NCI-H2196 treated with DMSO at 0.1 percent for 48 hours (cell line): ENCODE data around the gene ADAMTS4.

Source experiments
- DNase-seq: peaks from one replicate; lab custom pipeline; 2025; ENCODE audit not compliant: unreplicated experiment; lab: John Stamatoyannopoulos, UW

Gene ADAMTS4

GRCh38 chr1:161220002-161220401 lies 21.1 kb upstream of the ADAMTS4 start:
- no peak for DNase-seq

DNA sequence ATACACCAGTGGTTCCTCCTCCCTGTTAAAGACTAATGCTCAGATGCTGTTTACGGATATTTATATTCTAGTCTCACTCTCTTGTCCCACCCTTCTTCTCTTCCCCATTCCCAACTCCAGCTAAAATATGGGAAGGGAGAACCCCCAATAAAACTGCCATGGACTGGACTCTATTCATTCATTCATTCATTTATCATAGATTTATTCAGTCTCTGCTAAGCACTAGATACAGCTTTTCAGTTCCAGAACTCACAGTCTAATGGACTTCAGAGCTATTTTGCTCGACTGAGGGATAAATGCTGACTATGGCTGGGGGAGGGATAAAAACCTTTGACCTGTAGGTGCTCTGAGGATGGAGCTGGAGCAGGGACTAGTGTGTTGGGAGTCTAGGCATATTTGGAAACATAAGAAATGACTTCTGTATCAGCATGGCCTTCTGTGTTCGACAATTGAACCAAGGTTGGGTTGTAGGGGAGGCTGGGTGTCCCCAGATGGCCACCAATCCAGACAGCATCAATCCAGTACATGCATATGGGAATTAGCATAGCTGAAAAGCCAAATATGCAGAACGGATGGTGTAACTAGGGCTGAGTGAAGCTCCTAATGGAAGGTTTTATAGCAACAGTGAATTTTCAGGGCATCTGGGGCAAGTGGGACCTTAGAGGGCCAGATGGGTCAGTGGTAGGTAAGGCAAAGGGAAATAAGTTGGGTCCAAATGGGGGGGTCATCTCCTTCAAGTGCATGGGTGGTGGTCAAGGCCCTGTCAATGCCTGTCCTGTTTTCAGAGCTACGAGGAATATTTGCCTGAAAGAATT lies 20.4 kb upstream of the ADAMTS4 start:
- DNase-seq, result no peak

- no peak for DNase-seq
Observed at GRCh38 chr1:161218301-161219077, 19.6 kb upstream of the ADAMTS4 start.

DNA sequence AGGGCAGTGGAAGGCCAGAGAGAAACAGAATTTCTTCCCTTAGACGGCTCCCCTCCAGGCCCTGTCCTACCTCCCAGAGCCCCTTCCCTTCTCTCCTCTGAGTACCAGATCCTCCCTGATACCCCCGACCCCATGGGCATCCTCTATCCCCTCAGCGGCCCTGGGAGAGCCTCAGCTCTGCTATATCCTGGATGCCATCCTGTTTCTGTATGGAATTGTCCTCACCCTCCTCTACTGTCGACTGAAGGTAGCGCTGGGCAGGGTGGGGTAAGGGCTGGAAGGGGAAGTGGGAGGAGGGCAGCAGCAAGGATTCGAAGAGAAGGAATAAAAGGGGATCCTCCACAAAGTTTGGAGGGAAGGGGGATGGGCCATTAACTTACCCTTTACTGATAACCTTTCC lies 19.0 kb upstream of the ADAMTS4 start:
- DNase-seq, result no peak

DNA sequence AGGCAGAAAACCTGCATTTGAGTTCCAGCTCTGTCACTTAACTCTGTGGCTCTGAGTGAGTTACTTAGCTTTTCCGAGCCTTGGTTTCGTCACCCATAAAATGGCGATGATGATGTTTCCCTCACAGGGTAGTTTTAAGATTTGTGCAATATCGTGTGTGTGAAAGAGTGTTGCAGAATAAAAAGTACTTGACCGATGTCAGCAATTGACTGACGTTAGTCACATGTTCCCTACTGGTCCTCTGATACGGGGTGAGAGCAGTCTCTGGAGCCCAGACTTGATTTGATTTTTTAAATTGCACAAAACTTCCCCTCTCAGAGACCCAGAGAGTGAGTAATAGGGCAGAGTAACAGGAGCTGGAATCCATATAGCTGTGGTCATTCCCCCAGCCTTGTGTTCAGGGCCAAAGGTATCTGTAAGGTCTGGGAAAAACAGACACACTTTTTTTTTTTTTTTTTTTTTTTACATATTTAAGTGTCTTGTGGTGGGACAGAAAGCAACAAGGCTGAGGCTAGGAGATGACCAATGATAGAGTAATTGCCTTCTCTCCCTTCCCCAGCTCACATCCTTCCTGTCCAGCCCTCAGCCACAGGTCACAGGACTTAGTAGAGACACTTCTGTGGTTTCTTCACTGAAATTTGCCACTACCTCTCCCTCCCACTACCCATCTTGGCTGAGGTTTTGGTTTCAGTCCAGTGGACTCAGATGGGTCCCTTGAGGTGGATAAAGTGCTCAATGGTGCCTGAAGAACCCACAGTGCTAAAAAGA lies 18.3 kb upstream of the ADAMTS4 start:
- DNase-seq, result no peak

- DNase-seq, result no peak
Observed at GRCh38 chr1:161215076-161215475, 16.2 kb upstream of the ADAMTS4 start, which contains the start of gene FCER1G. Gene FCER1G (plus strand): TSS chr1:161215295. CDS start chr1:161215322, 27 bp downstream.

DNA sequence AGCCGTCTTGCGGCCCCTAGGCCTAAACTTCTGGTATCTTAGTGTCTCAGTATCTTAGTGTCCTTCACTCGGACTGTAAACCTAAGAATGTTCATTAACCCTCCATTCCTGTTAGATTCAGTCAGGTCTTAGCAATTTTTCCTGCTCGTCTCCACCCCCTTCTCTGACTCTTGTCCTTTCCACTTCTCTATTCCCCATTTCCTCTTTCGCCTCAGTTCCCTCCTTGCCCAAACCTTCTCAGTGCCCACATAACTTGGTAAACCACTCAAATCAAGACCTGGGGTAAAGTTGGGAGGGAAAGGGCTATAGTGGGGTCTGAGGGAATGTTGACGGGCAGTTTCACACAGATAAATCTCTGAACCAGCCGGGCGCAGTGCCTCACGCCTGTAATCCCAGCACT lies 15.5 kb upstream of the ADAMTS4 start:
- DNase-seq, result no peak

DNA sequence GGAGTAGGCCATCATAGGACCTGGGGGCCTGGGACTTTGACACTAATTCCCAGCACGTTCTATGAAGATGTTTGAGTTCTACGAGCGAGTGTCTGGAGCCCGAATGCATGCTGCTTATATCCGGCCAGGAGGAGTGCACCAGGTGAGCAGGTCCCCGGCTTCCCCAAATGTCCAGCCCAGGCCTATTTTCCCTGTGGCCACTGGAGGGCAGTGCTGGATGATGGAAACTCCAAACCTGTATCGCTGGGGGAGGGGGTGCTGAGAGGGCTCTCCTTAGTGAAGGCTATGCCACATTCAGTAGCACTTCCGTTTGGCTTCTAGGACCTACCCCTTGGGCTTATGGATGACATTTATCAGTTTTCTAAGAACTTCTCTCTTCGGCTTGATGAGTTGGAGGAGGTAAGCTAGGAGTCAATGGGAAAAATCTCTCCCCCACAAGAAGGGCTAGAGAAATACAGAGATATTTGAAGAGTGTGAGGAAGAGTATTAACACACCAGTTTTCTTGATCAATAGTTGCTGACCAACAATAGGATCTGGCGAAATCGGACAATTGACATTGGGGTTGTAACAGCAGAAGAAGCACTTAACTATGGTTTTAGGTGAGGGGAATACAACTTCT lies 11.0 kb upstream of the ADAMTS4 start:
- peak; percentile 71 for DNase-seq

DNA sequence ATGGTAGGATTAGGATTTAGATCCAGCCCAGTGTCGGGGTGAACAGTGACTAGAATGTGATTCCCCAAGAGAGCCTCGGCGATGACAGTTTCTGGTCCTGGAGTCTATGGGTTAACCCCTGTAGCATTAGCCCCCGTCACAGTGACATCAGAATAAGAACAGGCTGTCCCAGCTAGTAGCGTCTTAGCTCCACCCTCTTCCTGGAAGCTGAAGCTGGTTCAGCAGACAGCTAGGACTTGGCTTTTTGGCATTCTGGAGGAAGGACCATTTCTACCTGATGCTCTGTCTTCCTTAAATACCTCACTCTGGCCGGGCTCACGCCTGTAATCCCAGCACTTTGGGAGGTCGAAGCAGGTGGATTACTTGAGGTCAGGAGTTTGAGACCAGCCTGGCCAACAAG lies 8.3 kb upstream of the ADAMTS4 start:
- no peak for DNase-seq

DNA sequence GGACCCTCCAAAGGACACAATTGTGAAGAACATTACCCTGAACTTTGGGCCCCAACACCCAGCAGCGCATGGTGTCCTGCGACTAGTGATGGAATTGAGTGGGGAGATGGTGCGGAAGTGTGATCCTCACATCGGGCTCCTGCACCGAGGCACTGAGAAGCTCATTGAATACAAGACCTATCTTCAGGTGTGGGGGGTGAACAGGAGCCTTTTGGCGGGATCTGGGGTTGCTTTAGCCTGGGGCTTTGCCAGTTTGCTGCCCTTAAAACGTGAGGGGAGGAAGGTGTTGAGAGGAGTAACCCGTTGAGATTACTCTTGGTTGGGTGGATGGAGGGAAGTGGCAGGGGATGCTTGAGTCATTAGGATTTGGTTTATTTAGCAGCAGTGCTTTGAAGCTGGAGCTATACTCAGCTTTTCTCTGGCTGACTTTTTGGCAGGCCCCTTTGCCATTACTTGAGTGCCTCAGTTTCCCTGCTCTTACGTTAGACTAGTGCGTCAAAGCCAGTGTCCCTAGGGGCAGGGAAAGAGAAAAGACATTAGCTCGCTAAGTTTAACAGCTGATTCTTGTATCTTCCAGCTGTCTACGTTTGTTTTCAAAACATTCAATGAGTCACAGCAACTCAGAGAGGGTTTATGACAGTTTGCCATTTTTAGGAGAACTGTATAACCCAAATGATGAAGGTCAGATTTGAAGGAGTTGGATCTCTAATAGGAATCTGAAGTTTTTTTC lies 7.7 kb upstream of the ADAMTS4 start:
- no peak for DNase-seq

GRCh38 chr1:161201836-161202712 lies 3.2 kb upstream of the ADAMTS4 start, which contains the start of gene NDUFS2:
Gene NDUFS2 (plus strand): TSS chr1:161202367. CDS start chr1:161202386, 19 bp downstream.
- peak; percentile 95 for DNase-seq

GRCh38 chr1:161200992-161201835 lies 2.4 kb upstream of the ADAMTS4 start:
- DNase-seq, result no peak

DNA sequence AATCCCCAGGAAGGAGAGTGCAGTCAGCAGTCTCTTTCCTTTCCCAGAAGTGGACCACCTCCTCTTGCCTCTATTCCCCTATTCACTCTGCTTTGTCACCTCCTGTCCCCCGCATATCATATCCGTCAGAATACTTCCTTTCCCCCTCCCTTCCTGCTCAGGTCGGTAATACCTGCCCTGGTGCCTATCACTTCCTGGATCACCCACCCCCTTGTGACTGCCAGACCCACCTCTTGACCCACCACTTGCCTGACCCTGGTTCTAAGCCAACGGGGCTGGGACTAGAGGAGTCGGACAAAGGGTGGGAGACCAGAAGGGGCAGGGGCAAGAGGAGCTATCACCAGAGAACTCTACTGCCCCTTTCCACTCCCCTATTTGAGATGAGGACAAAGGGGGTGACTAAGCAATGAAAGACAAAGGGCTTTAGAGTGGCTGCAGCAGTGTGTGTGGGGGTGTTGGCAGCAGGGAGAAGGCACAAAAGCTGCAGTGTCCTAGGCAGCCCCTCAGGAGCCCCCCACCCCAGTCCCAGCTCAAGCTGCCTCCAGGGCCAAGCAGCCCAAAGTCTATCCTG lies 1.7 kb upstream of the ADAMTS4 start:
- DNase-seq, result no peak

GRCh38 chr1:161199506-161200139 lies 769 bp upstream of the ADAMTS4 start:
- no peak for DNase-seq

DNA sequence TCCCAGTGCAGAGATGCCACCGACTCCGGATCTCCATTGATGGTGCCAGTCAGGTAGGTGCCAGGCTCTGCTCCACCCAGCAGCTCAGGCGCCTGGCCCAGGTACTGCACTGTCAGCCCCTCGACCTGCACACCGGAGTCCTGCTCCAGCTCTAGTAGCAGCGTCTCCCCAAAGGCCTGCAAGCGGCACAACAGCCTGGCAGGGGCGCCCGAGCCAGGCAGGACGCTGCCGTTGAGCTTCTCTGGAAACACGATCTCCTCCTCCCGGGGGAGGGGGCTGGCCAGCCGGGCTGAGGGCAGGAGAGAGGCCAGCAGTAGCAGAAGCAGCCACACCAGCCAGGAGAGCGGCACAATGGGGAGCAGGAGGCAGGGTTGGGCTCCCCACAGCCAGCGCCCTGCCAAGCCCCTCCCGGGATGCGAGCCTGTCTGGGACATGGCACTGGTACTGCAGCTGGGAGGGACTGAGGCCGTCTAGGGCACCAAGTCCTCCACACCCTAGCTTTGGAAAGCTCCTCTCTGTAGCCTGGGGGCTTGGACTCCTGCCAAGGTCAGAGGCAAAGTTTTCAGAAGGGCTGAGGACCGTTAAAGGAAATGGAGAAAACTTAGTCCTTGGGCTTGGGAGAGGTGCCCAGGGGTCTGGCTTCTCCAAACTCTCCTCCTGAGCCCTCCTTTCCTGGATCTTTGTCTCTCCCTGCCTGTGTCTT lies 509 bp downstream of the ADAMTS4 start:
- peak; percentile 19 for DNase-seq

DNA sequence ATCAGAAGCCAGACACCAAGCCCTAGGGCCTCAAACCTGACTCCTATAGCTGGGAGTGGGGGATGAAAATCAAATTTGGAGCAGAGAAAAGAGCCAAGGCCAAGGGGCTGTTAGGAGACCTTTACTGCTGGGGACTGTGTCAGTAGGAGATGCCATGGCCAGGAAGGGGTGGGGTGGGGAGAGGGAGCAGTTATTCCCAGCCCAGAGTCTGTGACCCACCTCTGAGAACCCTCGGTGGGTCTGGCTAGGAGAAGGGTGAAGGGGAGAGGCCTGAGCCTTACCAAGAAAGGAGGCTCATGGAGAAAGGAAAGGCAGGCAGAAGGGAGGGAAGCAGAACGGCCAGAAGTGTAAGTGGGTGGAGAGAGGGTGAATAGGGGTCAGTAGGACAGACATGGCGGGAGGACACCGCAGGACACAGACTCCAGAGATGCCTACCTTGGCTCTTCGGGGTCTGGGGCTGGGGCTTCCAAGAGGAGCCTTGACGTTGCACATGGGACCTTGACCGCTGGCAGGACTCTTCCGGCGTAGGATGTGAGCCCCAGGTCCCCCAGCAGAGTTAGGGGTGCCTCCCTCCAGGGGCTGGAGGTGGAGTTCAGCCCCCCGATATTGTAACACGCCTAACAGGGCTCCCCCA lies 1.2 kb downstream of the ADAMTS4 start:
- DNase-seq, result no peak
